ENCODE results near the gene FAM151B.

The FAM151B gene

GRCh38 chr5:80482578-80482977 lies 5.3 kb upstream of the FAM151B start:
- Histone ChIP-seq H3K79me2 (ENCODE audit: insufficient read depth, low read length) (no peaks in the 10 kb centered on the region), H3K4me2 (ENCODE audit: low read depth, low read length, poor library complexity, severe bottlenecking) (no peak overlapping the region), H3K27me3 (ENCODE audit: insufficient read depth, low read length, poor library complexity, severe bottlenecking) (no peaks in the 10 kb centered on the region), H3K9me2 (replicated peaks; ENCODE audit: low read depth, low read length) (no peaks in the 10 kb centered on the region), H3F3A (ENCODE audit: low read depth) (no peaks in the 10 kb centered on the region), H3K4me1 (ENCODE audit: insufficient read depth, low read length, poor library complexity, severe bottlenecking) (peaks cover 6% of the 10 kb centered on the region), H3K4me3 (ENCODE audit: low read length, poor library complexity, severe bottlenecking) (no peak overlapping the region), H3K9ac (ENCODE audit: low read depth, low read length, poor library complexity, severe bottlenecking) (no peak overlapping the region), H4K20me1 (ENCODE audit: insufficient read depth, low read length, poor library complexity, severe bottlenecking) (no peaks in the 10 kb centered on the region), H3K9me3 (ENCODE audit: insufficient read depth, low read depth, low read length) (no peaks in the 10 kb centered on the region), H2AFZ (ENCODE audit: low read length) (no peak overlapping the region), H3K36me3 (ENCODE audit: insufficient read depth, low read length) (no peaks in the 10 kb centered on the region)
- TF ChIP-seq CTCF (conservative IDR thresholded peaks at IDR 0.05; ENCODE audit: low read length), result no peak
- TF ChIP-seq EZH2phosphoT487 (IDR thresholded peaks at IDR 0.05; ENCODE audit: borderline replicate concordance), result no peak

GRCh38 chr5:80483636-80484232 lies 4.2 kb upstream of the FAM151B start:
- no peak overlapping the region for H3K4me2 ChIP-seq (ENCODE audit: low read depth, low read length, poor library complexity, severe bottlenecking)
- H3K9me3 ChIP-seq (ENCODE audit: insufficient read depth, low read depth, low read length), result no peaks in the 10 kb centered on the region
- no peak overlapping the region for H3K9ac ChIP-seq (ENCODE audit: low read depth, low read length, poor library complexity, severe bottlenecking)
- H2AFZ ChIP-seq (ENCODE audit: low read length), result no peak overlapping the region
- peaks cover 6% of the 10 kb centered on the region for H3K4me1 ChIP-seq (ENCODE audit: insufficient read depth, low read length, poor library complexity, severe bottlenecking)
- no peaks in the 10 kb centered on the region for H3F3A ChIP-seq (ENCODE audit: low read depth)
- no peak overlapping the region for H3K4me3 ChIP-seq (ENCODE audit: low read length, poor library complexity, severe bottlenecking)
- no peaks in the 10 kb centered on the region for H3K27me3 ChIP-seq (ENCODE audit: insufficient read depth, low read length, poor library complexity, severe bottlenecking)
- TF ChIP-seq EZH2phosphoT487 (IDR thresholded peaks at IDR 0.05; ENCODE audit: borderline replicate concordance) (no peak), CTCF (conservative IDR thresholded peaks at IDR 0.05; ENCODE audit: low read length) (no peak)
- H3K36me3 ChIP-seq (ENCODE audit: insufficient read depth, low read length), result no peaks in the 10 kb centered on the region
- no peaks in the 10 kb centered on the region for H4K20me1 ChIP-seq (ENCODE audit: insufficient read depth, low read length, poor library complexity, severe bottlenecking)
- no peaks in the 10 kb centered on the region for H3K9me2 ChIP-seq (replicated peaks; ENCODE audit: low read depth, low read length)
- no peaks in the 10 kb centered on the region for H3K79me2 ChIP-seq (ENCODE audit: insufficient read depth, low read length)

GRCh38 chr5:80487444-80487828 lies 464 bp upstream of the FAM151B start:
- Histone ChIP-seq H3K4me3 (ENCODE audit: low read length, poor library complexity, severe bottlenecking) (peak overlapping the region; percentile 76), H3F3A (ENCODE audit: low read depth) (no peaks in the 10 kb centered on the region), H2AFZ (ENCODE audit: low read length) (peak overlapping the region; percentile 94), H4K20me1 (ENCODE audit: insufficient read depth, low read length, poor library complexity, severe bottlenecking) (no peaks in the 10 kb centered on the region), H3K79me2 (ENCODE audit: insufficient read depth, low read length) (no peaks in the 10 kb centered on the region), H3K4me2 (ENCODE audit: low read depth, low read length, poor library complexity, severe bottlenecking) (peak overlapping the region; percentile 77), H3K9me3 (ENCODE audit: insufficient read depth, low read depth, low read length) (no peaks in the 10 kb centered on the region), H3K9me2 (replicated peaks; ENCODE audit: low read depth, low read length) (no peaks in the 10 kb centered on the region), H3K27me3 (ENCODE audit: insufficient read depth, low read length, poor library complexity, severe bottlenecking) (no peaks in the 10 kb centered on the region), H3K36me3 (ENCODE audit: insufficient read depth, low read length) (no peaks in the 10 kb centered on the region), H3K4me1 (ENCODE audit: insufficient read depth, low read length, poor library complexity, severe bottlenecking) (peaks cover 6% of the 10 kb centered on the region), H3K9ac (ENCODE audit: low read depth, low read length, poor library complexity, severe bottlenecking) (peak overlapping the region; percentile 74)
- TF ChIP-seq CTCF (conservative IDR thresholded peaks at IDR 0.05; ENCODE audit: low read length) (no peak), EZH2phosphoT487 (IDR thresholded peaks at IDR 0.05; ENCODE audit: borderline replicate concordance) (no peak)
